GM12865 (cell line): Measurements from ENCODE around the gene HOXA9.

Experiments used
- DNase-seq: peaks from one replicate; pipeline ENCODE4 v3.0.0; 2010; ENCODE audit warnings: low read depth
- H3K4me3 ChIP-seq: 2 replicates; pipeline ENCODE4 v1.5.1; 2011; ENCODE audit warnings: mild to moderate bottlenecking, low read depth, low read length, control low read depth
- CTCF ChIP-seq: IDR thresholded peaks from 2 replicates; pipeline ENCODE4 v1.5.1; 2011; ENCODE audit warnings: low read length, control low read depth, low read depth, inconsistent platforms; ENCODE audit not compliant: insufficient read depth; ENCODE audit errors: missing control alignments

Gene HOXA9

DNA sequence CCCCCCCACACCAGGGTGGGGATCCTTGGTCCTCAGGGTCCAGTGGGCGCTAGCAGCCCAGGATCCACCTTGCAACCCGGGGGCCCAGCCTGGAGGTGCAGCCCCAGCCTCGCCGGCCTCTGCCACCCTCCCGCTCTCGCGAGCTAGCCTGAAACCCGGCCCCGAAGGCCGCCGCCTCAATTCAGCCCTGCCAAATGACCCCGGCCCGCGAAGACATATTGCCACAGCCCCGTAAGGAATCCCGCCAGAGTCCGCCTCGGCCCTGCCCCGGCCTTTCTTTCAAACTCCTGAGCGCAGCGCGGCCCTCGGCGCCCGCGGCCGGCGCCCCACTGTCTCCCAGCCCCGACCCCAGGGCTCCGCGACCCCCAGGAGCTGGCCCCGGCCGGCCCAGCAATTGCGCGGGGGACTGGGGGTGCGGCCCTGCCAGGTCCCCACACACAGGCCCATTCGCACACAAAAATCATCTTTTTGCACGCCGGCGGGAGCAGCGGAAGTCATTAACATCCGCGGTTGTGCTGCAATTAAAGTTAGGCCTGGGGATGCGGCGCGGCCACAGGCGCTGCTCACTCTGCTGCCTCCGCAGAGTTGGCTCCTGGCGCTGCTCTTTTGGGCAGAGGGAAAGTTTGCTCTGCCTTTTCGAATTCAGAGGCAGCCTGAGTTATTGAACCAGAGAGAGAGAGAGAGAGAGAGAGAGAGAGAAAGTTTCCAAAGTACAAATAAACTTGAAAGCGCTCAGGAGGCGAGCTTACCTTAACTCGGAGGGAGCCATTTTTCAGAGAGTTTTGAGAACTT, 25.8 kb downstream of the HOXA9 start:
- no peak for TF ChIP-seq CTCF
- no peak overlapping the region for H3K4me3 ChIP-seq
- no peak for DNase-seq

GRCh38 chr7:27138985-27139333, 26.4 kb downstream of the HOXA9 start:
- no peak for DNase-seq
- no peak overlapping the region for H3K4me3 ChIP-seq
- TF ChIP-seq CTCF, result no peak

- no peak for DNase-seq
- TF ChIP-seq CTCF, result no peak
- no peak overlapping the region for H3K4me3 ChIP-seq
Observed at GRCh38 chr7:27138472-27138871, 26.9 kb downstream of the HOXA9 start.

DNA sequence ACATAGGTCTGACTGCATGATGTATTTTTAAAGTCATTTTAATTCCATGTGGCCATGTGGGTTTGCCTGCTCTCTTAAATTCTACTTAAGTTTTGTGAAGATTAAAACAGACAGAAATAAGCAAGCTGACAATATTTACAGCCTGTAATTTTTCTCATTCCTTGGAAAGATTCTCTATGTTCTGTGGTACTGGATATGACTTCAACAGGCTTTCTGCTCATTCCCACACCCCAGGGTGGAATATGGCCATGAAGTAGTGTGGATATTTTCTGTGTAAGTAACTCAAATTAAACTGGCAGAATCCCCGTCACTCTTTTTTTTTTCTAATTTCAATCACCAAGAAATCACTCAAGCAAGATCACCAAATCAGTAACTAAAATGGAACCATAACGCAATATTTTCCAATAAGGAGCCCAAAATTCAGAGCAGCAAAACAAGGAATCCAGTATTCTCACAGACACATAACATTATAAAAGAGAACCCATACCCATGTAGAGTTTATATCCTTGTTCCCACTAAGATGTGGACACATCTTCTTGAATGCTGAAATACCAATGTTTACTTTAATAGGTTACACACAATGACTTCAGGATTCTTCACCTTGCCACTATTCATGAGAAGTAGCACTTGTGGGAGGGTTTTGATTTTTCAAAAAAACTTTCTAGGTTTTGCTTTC, 27.6 kb downstream of the HOXA9 start:
- no peak overlapping the region for H3K4me3 ChIP-seq
- no peak for DNase-seq
- TF ChIP-seq CTCF, result no peak

GRCh38 chr7:27134392-27134791, 30.9 kb downstream of the HOXA9 start:
- H3K4me3 ChIP-seq, result no peak overlapping the region
- peak; percentile 54 for DNase-seq
- no peak for TF ChIP-seq CTCF

GRCh38 chr7:27133409-27134231, 31.7 kb downstream of the HOXA9 start:
- no peak overlapping the region for H3K4me3 ChIP-seq
- DNase-seq, result no peak
- TF ChIP-seq CTCF, result no peak
